ENCODE results near the gene ELOB. TPM values are rescaled to one million over a fixed set of nuclear protein-coding genes. Genes with fewer than 3 reads are reported as not detected.

The ELOB gene
- total and polyA plus RNA-seq, 2 donors (not counting 1 experiment from before 2014, with no cell fraction given), result 124 to 436 TPM

DNA sequence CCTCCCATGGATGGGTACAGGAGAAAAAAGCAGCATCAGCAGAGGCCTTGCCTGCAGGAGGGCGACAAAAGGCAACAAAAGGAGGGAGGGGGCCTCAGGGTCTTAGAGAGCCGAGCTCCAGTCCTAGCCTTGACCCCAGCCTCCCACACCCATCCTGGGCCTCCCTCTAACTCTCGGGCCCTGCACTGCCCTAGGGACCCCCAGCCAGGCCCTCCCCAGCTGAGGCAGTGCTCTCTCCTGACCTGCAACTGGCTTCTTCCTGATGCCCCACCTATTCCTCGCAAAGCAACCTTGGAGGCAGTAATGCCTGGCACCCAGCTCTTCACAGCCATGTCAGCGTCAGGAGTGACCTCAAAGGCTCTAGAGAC is 39.9 kb downstream of the ELOB start:
- no peak for TF ChIP-seq EZH2 (IDR thresholded peaks at IDR 0.05; ENCODE audit: low read length, missing control alignments)
- TF ChIP-seq, protein P1, sequence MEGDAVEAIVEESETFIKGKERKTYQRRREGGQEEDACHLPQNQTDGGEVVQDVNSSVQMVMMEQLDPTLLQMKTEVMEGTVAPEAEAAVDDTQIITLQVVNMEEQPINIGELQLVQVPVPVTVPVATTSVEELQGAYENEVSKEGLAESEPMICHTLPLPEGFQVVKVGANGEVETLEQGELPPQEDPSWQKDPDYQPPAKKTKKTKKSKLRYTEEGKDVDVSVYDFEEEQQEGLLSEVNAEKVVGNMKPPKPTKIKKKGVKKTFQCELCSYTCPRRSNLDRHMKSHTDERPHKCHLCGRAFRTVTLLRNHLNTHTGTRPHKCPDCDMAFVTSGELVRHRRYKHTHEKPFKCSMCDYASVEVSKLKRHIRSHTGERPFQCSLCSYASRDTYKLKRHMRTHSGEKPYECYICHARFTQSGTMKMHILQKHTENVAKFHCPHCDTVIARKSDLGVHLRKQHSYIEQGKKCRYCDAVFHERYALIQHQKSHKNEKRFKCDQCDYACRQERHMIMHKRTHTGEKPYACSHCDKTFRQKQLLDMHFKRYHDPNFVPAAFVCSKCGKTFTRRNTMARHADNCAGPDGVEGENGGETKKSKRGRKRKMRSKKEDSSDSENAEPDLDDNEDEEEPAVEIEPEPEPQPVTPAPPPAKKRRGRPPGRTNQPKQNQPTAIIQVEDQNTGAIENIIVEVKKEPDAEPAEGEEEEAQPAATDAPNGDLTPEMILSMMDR (conservative IDR thresholded peaks at IDR 0.05 in 1 of 2, IDR thresholded peaks at IDR 0.05 in 1 of 2; ENCODE audit: low read depth in 1 of 2, low read length in 2 of 2), result no peak
- Histone ChIP-seq H3K4me3 (replicated peaks in 1 of 4; ENCODE audit: control extremely low read depth in 1 of 4, insufficient read depth in 1 of 4, low read depth in 3 of 4, low read length in 4 of 4) (no peak overlapping the region), H3K27ac (ENCODE audit: insufficient read depth, low read length) (no peak overlapping the region), H4K20me1 (ENCODE audit: control insufficient read depth, extremely low read depth, insufficient read depth, low read length) (no peaks in the 10 kb centered on the region), H3K4me2 (ENCODE audit: extremely low read depth, insufficient read depth, low read length) (no peak overlapping the region), H2AFZ (ENCODE audit: low read length) (no peak overlapping the region), H3K36me3 (ENCODE audit: control insufficient read depth, insufficient read depth, low read length) (no peaks in the 10 kb centered on the region), H3K9ac (ENCODE audit: insufficient read depth, low read length) (no peak overlapping the region), H3K79me2 (ENCODE audit: control insufficient read depth, insufficient read depth, low read length) (no peaks in the 10 kb centered on the region), H3K4me1 (ENCODE audit: control insufficient read depth, extremely low read depth, insufficient read depth, low read length) (no peaks in the 10 kb centered on the region), H3K27me3 (ENCODE audit: control insufficient read depth, insufficient read depth, low read length) (no peaks in the 10 kb centered on the region), H3K9me3 (ENCODE audit: control insufficient read depth, insufficient read depth, low read depth, low read length) (no peaks in the 10 kb centered on the region)
- DNase-seq (ENCODE audit: low read depth in 2 of 2), result no peak

GRCh38 chr16:2736476-2737237 is 40.4 kb downstream of the ELOB start:
- no peaks in the 10 kb centered on the region for H4K20me1 ChIP-seq (ENCODE audit: control insufficient read depth, extremely low read depth, insufficient read depth, low read length)
- no peak overlapping the region for H3K4me2 ChIP-seq (ENCODE audit: extremely low read depth, insufficient read depth, low read length)
- no peak overlapping the region for H3K4me3 ChIP-seq (replicated peaks in 1 of 4; ENCODE audit: control extremely low read depth in 1 of 4, insufficient read depth in 1 of 4, low read depth in 3 of 4, low read length in 4 of 4)
- H3K9ac ChIP-seq (ENCODE audit: insufficient read depth, low read length), result no peak overlapping the region
- DNase-seq (ENCODE audit: low read depth in 2 of 2), result no peak
- H3K4me1 ChIP-seq (ENCODE audit: control insufficient read depth, extremely low read depth, insufficient read depth, low read length), result no peaks in the 10 kb centered on the region
- no peaks in the 10 kb centered on the region for H3K9me3 ChIP-seq (ENCODE audit: control insufficient read depth, insufficient read depth, low read depth, low read length)
- H2AFZ ChIP-seq (ENCODE audit: low read length), result no peak overlapping the region
- H3K27ac ChIP-seq (ENCODE audit: insufficient read depth, low read length), result no peak overlapping the region
- H3K79me2 ChIP-seq (ENCODE audit: control insufficient read depth, insufficient read depth, low read length), result no peaks in the 10 kb centered on the region
- TF ChIP-seq EZH2 (IDR thresholded peaks at IDR 0.05; ENCODE audit: low read length, missing control alignments), result no peak
- TF ChIP-seq, protein P1 (conservative IDR thresholded peaks at IDR 0.05 in 1 of 2, IDR thresholded peaks at IDR 0.05 in 1 of 2; ENCODE audit: low read depth in 1 of 2, low read length in 2 of 2), result no peak
- no peaks in the 10 kb centered on the region for H3K36me3 ChIP-seq (ENCODE audit: control insufficient read depth, insufficient read depth, low read length)
- H3K27me3 ChIP-seq (ENCODE audit: control insufficient read depth, insufficient read depth, low read length), result no peaks in the 10 kb centered on the region

- H3K27me3 ChIP-seq (ENCODE audit: control insufficient read depth, insufficient read depth, low read length), result no peaks in the 10 kb centered on the region
- H3K27ac ChIP-seq (ENCODE audit: insufficient read depth, low read length), result no peak overlapping the region
- no peak overlapping the region for H3K9ac ChIP-seq (ENCODE audit: insufficient read depth, low read length)
- no peak overlapping the region for H3K4me3 ChIP-seq (replicated peaks in 1 of 4; ENCODE audit: control extremely low read depth in 1 of 4, insufficient read depth in 1 of 4, low read depth in 3 of 4, low read length in 4 of 4)
- no peaks in the 10 kb centered on the region for H3K4me1 ChIP-seq (ENCODE audit: control insufficient read depth, extremely low read depth, insufficient read depth, low read length)
- H2AFZ ChIP-seq (ENCODE audit: low read length), result no peak overlapping the region
- no peaks in the 10 kb centered on the region for H3K9me3 ChIP-seq (ENCODE audit: control insufficient read depth, insufficient read depth, low read depth, low read length)
- no peaks in the 10 kb centered on the region for H3K79me2 ChIP-seq (ENCODE audit: control insufficient read depth, insufficient read depth, low read length)
- no peaks in the 10 kb centered on the region for H4K20me1 ChIP-seq (ENCODE audit: control insufficient read depth, extremely low read depth, insufficient read depth, low read length)
- H3K4me2 ChIP-seq (ENCODE audit: extremely low read depth, insufficient read depth, low read length), result no peak overlapping the region
- H3K36me3 ChIP-seq (ENCODE audit: control insufficient read depth, insufficient read depth, low read length), result no peaks in the 10 kb centered on the region
- TF ChIP-seq, protein P1 (conservative IDR thresholded peaks at IDR 0.05 in 1 of 2, IDR thresholded peaks at IDR 0.05 in 1 of 2; ENCODE audit: low read depth in 1 of 2, low read length in 2 of 2), result no peak
- TF ChIP-seq EZH2 (IDR thresholded peaks at IDR 0.05; ENCODE audit: low read length, missing control alignments), result no peak
- no peak for DNase-seq (ENCODE audit: low read depth in 2 of 2)
Observed at GRCh38 chr16:2734844-2735515, 42.1 kb downstream of the ELOB start.

Data from fibroblast of lung (primary cell).